ENCODE measurements around the gene MYCBPAP. TPM values are rescaled to one million over a fixed set of nuclear protein-coding genes. Genes with fewer than 3 reads are reported as not detected.
A peak's percentile ranks its signal among the peaks of the same experiment; 100 is the strongest.

Gene MYCBPAP
- total RNA-seq, 1 experiment from 2014 or later: 1.9 TPM

- H3K27me3 ChIP-seq (ENCODE audit: low read length): no peaks in the 10 kb centered on the region
- POLR2A ChIA-PET (ENCODE audit: unreplicated experiment): interaction anchor here (0.5 kb wide), 1 partner anchor 1676 kb away, joined by 3 read pairs; no protein-coding TSS in a partner anchor
Measured at GRCh38 chr17:50519141-50519834, 11.0 kb downstream of the MYCBPAP start.

DNA sequence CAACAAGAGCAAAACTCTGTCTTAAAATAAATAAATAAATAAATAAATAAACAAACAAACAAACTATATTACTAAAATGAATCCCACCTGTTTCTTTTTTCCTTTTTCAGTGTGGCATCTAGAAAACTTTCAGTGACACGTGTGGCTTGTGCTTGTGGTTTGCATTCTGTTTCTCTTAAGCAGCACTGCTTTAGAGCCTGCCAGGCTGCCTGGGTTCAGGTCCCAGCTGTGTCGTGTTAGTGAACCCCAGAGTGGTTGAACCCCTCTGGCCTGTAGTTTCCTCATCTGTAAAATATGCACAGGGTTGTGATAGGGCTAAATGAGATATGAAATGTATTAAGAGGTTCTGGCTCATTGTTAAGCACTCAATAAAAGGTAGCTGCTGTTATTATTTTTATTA lies 12.2 kb downstream of the MYCBPAP start:
- H4K20me1 ChIP-seq (ENCODE audit: low read length): no peaks in the 10 kb centered on the region
- DNase-seq: no peak
- no peak overlapping the region for H2AFZ ChIP-seq (ENCODE audit: low read length)
- no peaks in the 10 kb centered on the region for H3K36me3 ChIP-seq (ENCODE audit: low read depth, low read length)
- POLR2A ChIA-PET (ENCODE audit: unreplicated experiment): no interaction called here
- no peaks in the 10 kb centered on the region for H3K27me3 ChIP-seq (ENCODE audit: low read length)
- intact Hi-C loops (cut with micrococcal nuclease): no loop called here
- no peaks in the 10 kb centered on the region for H3K79me2 ChIP-seq (ENCODE audit: low read length)
- TF ChIP-seq EZH2 (IDR thresholded peaks at IDR 0.05; ENCODE audit: low read length, unreplicated experiment) (no peak), EZH2phosphoT487 (IDR thresholded peaks at IDR 0.05; ENCODE audit: borderline replicate concordance, low read length) (no peak)
- TF ChIP-seq, protein P1, sequence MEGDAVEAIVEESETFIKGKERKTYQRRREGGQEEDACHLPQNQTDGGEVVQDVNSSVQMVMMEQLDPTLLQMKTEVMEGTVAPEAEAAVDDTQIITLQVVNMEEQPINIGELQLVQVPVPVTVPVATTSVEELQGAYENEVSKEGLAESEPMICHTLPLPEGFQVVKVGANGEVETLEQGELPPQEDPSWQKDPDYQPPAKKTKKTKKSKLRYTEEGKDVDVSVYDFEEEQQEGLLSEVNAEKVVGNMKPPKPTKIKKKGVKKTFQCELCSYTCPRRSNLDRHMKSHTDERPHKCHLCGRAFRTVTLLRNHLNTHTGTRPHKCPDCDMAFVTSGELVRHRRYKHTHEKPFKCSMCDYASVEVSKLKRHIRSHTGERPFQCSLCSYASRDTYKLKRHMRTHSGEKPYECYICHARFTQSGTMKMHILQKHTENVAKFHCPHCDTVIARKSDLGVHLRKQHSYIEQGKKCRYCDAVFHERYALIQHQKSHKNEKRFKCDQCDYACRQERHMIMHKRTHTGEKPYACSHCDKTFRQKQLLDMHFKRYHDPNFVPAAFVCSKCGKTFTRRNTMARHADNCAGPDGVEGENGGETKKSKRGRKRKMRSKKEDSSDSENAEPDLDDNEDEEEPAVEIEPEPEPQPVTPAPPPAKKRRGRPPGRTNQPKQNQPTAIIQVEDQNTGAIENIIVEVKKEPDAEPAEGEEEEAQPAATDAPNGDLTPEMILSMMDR (conservative IDR thresholded peaks at IDR 0.05; ENCODE audit: low read depth, low read length): no peak
- H3K4me1 ChIP-seq (ENCODE audit: insufficient read depth, low read length): peaks cover 3% of the 10 kb centered on the region; the same call in 1 of the 2 replicates
- CTCF ChIA-PET: no interaction called here
- no peaks in the 10 kb centered on the region for H3K9me3 ChIP-seq (ENCODE audit: low read length)
- no TSS peak for BruUV-seq (replicated peaks)
- no peak for ATAC-seq
- H3F3A ChIP-seq (ENCODE audit: low read length, unreplicated experiment): no peaks in the 10 kb centered on the region
- no peak overlapping the region for H3K9ac ChIP-seq (ENCODE audit: low read length)
- H3K27ac ChIP-seq (ENCODE audit: low read length): no peak overlapping the region
- H3K4me2 ChIP-seq (ENCODE audit: low read length): no peak overlapping the region
- no peaks in the 10 kb centered on the region for H3K9me2 ChIP-seq (replicated peaks; ENCODE audit: low read length)
- no peak overlapping the region for H3K4me3 ChIP-seq (ENCODE audit: low read length)

More at GRCh38 chr17:50519141-50519834, 11.0 kb downstream of the MYCBPAP start:
- Histone ChIP-seq H3K36me3 (ENCODE audit: low read depth, low read length) (no peaks in the 10 kb centered on the region), H3K9me3 (ENCODE audit: low read length) (no peaks in the 10 kb centered on the region), H3K4me3 (ENCODE audit: low read length) (no peak overlapping the region), H3F3A (ENCODE audit: low read length, unreplicated experiment) (no peaks in the 10 kb centered on the region), H3K9ac (ENCODE audit: low read length) (no peak overlapping the region), H2AFZ (ENCODE audit: low read length) (no peak overlapping the region), H3K9me2 (replicated peaks; ENCODE audit: low read length) (no peaks in the 10 kb centered on the region), H4K20me1 (ENCODE audit: low read length) (no peaks in the 10 kb centered on the region), H3K79me2 (ENCODE audit: low read length) (no peaks in the 10 kb centered on the region), H3K27ac (ENCODE audit: low read length) (no peak overlapping the region), H3K4me2 (ENCODE audit: low read length) (no peak overlapping the region), H3K4me1 (ENCODE audit: insufficient read depth, low read length) (peaks cover 3% of the 10 kb centered on the region; the same call in 1 of the 2 replicates)
- intact Hi-C loops (cut with micrococcal nuclease): no loop called here
- ATAC-seq (peak; percentile 45), DNase-seq (peak; percentile 65)
- CTCF ChIA-PET: interaction anchor here (0.6 kb wide), 1 partner anchor 9 kb away, joined by 4 read pairs; no protein-coding TSS in a partner anchor
- TF ChIP-seq, protein P1 (conservative IDR thresholded peaks at IDR 0.05; ENCODE audit: low read depth, low read length): no peak
- TF ChIP-seq EZH2phosphoT487 (IDR thresholded peaks at IDR 0.05; ENCODE audit: borderline replicate concordance, low read length) (no peak), EZH2 (IDR thresholded peaks at IDR 0.05; ENCODE audit: low read length, unreplicated experiment) (no peak)
- no TSS peak for BruUV-seq (replicated peaks)

GRCh38 chr17:50521514-50521913 lies 13.3 kb downstream of the MYCBPAP start:
- no peak for DNase-seq
- no peak overlapping the region for H3K27ac ChIP-seq (ENCODE audit: low read length)
- H3K4me2 ChIP-seq (ENCODE audit: low read length): no peak overlapping the region
- H3K4me3 ChIP-seq (ENCODE audit: low read length): no peak overlapping the region
- no TSS peak for BruUV-seq (replicated peaks)
- no peaks in the 10 kb centered on the region for H3K9me3 ChIP-seq (ENCODE audit: low read length)
- ChIA-PET POLR2A (ENCODE audit: unreplicated experiment) (no interaction called here), CTCF (no interaction called here)
- no peaks in the 10 kb centered on the region for H3K27me3 ChIP-seq (ENCODE audit: low read length)
- peaks cover 3% of the 10 kb centered on the region; the same call in 1 of the 2 replicates for H3K4me1 ChIP-seq (ENCODE audit: insufficient read depth, low read length)
- H3F3A ChIP-seq (ENCODE audit: low read length, unreplicated experiment): no peaks in the 10 kb centered on the region
- H2AFZ ChIP-seq (ENCODE audit: low read length): no peak overlapping the region
- TF ChIP-seq, protein P1 (conservative IDR thresholded peaks at IDR 0.05; ENCODE audit: low read depth, low read length): no peak
- H4K20me1 ChIP-seq (ENCODE audit: low read length): no peaks in the 10 kb centered on the region
- H3K9ac ChIP-seq (ENCODE audit: low read length): no peak overlapping the region
- no peak for ATAC-seq
- H3K9me2 ChIP-seq (replicated peaks; ENCODE audit: low read length): no peaks in the 10 kb centered on the region
- no peaks in the 10 kb centered on the region for H3K36me3 ChIP-seq (ENCODE audit: low read depth, low read length)
- intact Hi-C loops (cut with micrococcal nuclease): no loop called here
- H3K79me2 ChIP-seq (ENCODE audit: low read length): no peaks in the 10 kb centered on the region

All from PC-3 (cell line).